GM19463 (cell line): Measurements from ENCODE around the gene MAP3K3.

ENCODE experiments used
- ATAC-seq: cut with Tn5 transposase; IDR thresholded peaks from one replicate; pipeline ENCODE4 v1.9.1; 2021; ENCODE audit warnings: mild to moderate bottlenecking, moderate library complexity; ENCODE audit not compliant: unreplicated experiment

Gene MAP3K3

DNA sequence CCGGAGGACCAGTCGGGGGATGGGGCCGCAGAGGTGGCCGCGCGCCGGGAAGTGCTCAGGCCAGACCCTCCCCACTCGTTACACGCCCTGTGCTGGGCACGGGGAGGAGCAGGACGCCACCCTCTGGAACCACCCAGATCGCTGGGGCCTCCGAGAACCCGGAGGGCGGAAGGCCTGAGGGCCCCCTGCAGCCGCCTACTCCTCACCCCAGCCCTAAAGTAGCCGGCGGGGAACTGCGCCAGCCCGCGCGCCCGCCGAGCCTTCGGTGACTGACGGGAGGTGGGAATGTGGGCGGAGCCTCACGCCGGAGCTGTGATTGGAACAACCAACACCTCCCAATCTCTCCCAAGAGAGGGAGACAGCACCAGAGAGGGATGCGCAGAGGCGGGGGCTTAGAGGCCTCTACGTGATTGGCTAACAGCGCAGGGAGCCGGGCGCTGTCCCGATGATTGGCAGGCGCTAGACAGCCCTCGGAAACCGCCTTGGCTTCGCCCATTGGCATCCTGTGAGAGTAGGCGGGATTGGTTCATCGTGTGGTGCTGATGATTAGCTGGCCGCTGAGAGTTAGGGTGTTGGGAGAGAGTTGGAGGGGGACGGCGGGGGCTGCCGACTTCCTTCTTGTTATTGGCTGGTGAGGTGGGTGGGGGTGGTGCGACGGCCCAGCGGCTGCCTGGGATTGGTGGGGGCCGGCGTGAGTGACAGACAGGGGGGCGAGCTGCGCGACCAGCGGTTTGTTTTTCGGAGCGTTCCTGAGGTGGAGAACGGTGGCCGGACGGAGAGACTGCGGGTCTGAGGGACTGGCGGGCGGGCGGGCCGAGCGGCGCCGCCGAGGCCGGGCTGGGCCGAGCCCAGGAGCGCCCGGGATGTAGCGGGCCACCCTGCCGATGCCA lies at the start of gene MAP3K3:
TSS of gene MAP3K3 (plus strand) at position 734 of the 890 bp plus-strand sequence. CDS start 343 bp downstream, outside the sequence.
- ATAC-seq: peak; percentile 85

DNA sequence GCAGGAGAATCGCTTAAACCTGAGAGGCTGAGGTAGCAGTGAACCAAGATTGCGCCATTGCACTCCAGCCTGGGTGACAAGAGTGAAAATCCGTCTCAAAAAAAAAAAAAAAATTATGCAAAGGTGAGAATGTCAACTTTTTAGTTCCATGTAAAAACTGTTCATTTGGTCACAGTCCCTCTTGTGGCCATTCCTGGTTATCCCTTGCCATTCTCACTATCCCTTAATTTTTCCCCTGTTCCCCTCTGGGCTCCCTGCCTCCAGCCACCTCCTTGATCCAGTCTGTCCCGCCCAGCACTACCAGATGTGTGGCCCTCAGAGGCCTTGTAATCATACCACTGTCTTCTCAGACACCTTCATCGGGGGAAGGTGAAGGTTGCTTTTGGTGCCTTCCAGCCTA lies 48.6 kb upstream of the MAP3K3 start:
- no peak for ATAC-seq

DNA sequence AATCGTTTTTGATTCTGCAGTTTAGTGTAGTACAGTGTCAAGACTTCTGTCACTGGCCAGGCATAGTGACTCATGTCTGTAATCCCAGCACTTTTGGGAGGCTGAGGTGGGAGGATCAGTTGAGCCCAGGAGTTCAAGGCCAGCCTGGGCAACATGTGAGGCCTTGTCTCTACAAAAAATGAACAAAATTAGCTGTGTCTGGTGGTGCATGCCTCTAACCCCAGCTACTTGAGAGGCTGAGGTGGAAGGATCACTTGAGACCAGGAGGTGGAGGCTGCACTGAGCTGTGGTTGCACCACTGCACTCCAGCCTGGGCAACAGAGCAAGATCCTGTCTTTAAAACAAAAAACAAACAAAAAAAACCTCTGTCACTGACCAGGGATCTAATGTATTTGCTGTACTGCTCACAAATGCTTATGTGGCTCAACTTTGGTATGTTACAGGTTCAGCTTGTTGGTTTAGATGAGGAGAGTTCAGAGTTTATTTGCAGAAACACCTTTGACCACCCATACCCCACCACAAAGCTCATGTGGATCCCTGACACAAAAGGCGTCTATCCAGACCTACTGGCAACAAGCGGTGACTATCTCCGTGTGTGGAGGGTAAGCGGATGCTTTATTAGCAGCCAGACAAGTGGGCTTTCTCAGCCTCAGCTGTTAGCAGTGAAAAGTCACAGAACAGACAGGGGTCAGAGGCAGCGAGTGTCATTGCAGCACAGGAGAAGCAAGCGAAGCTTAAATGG lies 44.0 kb upstream of the MAP3K3 start:
- ATAC-seq: no peak

DNA sequence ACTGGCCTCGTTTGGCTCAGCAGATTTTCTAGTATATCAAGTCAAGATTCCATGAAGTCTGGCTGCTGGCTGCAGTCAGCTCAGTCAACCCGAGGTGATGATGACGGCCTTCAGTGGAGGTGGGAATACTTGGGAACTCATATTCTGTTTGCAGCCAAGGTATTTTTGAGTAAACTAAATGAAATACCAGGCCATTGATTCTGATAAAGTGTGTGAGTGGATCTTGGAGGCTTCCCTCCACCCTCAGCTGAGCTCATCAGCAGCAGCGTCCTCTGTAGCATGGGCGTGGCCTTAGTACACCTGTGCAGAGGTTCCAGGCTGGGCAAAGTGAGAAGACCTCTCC lies 43.5 kb upstream of the MAP3K3 start:
- no peak for ATAC-seq

DNA sequence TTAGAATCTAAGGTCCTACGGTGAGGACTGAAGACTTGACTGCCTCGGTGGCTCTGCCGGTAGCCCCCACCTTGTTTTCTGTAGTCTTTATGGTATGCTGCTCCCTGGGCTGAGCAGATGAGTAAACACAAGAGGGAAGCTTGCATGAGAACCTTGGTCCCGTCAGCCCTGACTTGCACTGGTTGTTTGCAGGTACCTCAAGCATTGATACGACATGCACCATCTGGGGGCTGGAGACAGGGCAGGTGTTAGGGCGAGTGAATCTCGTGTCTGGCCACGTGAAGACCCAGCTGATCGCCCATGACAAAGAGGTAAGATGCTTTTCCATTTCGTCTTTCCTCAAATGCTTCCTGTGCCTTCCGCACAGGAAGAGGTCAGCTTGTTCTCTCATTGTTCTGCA lies 42.6 kb upstream of the MAP3K3 start:
- ATAC-seq: no peak

DNA sequence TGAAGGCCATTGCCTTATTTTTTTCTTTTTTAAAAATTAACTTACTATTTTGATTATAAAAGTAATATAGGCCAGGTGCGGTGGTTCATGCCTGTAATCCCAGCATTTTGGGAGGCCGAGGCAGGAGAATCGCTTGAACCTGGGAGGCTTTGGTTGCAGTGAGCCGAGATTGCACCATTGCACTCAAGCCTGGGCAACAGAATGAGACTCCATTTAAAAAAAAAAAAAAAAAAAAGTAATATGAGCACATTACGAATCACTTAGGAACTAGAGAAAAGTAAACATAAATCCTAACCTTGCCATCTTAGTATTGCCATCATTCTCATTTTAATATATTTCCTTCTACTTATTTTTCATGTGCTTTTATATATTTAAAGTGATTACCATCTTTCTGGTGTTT lies 34.4 kb upstream of the MAP3K3 start:
- ATAC-seq: no peak

DNA sequence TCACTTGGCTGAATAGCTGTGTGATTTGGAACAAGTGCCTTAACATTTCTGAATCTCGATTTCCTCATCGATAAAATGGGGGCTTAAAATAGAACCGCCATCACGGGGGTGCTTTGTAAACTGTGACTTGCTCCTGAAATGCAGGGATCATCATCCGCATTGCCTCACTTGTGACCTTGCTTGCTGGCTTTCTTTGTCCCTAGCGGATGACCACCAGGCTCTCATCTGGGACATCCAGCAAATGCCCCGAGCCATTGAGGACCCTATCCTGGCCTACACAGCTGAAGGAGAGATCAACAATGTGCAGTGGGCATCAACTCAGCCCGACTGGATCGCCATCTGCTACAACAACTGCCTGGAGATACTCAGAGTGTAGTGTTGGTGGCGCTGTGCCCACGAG lies 33.4 kb upstream of the MAP3K3 start:
- ATAC-seq: no peak

DNA sequence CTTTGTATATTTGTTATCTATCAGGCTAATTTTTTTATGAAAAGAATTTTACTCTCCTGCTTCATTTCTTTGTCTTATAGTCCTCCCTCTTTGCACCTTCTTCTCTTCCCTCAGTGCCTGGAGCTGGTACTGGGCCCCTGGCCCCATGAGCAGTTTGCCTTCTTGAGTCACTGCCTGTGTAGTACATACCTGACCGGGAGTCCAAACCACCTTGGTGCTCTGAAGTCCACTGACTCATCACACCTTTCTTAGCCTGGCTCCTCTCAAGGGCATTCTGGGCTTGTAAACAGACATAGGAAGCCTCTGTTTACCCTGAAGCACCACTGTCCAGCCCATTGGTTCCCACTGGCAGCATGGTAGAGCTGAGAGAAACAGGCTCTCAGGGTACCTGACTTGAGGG lies 32.6 kb upstream of the MAP3K3 start:
- ATAC-seq: no peak

DNA sequence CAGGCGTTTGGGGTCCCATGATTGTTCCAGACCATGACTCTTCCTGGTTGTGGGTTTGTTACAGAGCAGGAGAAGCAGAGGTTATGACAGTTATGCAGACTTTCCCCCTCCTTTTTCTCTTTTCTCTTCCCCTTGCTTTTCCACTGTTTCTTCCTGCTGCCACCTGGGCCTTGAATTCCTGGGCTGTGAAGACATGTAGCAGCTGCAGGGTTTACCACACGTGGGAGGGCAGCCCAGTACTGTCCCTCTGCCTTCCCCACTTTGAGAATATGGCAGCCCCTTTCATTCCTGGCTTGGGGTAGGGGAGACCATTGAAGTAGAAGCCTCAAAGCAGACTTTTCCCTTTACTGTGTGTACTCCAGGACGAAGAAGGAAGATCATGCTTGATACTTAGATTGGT lies 29.4 kb upstream of the MAP3K3 start:
- no peak for ATAC-seq

DNA sequence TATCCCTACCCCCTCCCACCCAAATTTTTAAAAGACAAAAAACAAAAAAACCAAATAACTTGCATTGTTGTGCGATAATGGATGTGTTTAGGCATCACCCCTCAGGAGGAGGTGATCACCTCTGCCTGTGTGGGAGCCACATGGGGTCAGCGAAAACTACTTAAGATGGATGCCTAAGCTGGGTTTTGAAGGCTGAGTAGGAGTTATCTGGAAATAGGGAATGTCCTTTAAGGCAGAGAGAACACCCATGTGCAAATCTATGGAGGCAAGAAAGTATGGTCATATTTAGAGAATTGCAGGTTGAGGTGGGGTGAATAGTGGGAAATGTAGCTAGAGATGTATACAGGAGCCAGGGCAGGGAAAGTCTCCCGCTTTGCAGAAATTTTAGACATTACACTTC lies 27.1 kb upstream of the MAP3K3 start:
- no peak for ATAC-seq

DNA sequence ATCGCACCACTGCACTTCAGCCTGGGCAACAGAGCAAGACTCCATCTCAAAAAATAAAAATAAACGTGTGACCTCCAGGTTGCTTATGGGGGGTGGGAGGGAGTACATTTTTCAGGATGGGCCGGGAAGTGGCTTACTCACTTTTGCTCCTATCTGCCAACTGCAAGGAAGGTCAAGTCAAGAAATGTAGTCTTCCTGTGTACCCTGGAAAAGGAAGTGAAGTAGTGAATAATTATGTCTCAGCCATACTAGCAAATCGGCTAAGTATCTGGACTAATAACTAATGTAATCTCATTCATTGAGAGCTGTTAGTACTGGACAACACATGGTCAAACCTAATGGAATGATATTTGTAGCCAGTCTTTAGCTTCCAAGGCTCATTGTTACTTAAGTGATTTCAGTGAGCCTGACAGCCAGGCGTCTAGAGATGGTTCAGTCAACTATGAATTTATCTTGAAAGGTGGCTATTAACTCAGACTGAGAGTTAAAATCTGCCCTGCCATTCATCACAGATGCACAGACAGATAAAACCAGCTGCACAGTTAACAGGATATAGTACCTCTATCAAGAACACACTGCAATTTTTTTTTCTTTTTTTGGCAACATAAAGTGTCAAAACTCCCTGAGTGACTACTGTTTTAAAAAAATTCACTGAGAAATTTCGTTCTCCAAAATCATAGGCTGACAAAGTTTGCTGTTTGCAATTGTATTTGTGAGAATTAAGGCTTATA lies 25.2 kb upstream of the MAP3K3 start:
- ATAC-seq: no peak

DNA sequence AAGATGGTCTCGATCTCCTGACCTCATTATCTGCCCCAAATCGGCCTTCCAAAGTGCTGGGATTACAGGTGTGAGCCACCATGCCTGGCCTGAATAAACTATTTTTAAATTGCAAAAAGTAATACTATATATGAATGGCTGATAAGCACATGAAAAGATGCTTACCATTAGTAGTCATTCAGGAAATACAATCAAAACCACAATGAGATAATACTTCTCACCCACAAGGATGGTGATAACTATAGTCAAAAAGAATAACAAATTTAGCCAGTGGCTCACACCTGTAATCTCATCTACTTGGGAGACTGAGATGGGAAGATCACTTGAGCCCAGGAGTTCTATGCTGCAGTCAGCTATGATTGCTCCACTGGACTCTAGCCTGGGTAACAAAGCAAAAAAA lies 23.9 kb upstream of the MAP3K3 start:
- no peak for ATAC-seq

DNA sequence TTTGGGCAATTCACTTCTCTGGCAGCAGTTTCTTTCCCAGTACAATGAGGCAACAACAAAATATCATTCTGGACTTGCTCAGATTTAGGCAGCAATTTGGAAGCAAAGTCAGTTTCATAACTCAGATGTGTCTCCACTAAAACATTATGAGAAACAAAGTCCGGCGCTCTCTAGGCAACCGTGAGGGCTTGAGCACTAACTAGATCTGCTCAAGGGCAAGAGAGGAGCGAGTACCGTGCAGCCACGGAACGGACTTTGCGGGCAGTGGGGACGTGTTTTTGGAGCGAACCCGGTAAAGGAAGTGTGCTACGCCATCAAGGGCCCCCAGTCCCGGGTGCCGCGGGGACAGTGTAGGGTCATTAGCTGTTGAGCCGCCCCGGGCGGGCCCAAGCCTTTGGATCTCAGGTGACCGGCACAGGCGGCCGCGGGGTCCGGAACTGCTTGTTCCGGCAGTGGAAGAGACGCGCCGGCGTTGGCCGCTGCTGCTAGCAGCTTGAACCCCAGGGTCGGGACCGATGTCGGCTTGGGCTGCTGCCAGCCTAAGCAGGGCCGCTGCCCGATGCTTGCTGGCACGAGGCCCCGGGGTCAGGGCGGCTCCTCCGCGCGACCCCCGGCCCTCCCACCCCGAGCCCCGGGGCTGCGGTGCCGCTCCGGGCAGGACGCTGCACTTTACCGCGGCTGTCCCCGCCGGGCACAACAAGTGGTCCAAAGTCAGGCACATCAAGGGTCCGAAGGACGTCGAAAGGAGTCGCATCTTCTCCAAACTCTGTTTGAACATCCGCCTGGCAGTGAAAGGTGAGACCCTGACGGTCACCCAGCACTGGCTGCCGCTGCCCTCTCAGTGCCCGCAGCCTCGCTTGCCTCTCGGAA lies 21.4 kb upstream of the MAP3K3 start, which contains the start of gene TACO1:
TSS of gene TACO1 (plus strand) at position 327 of the 870 bp plus-strand sequence. CDS start at position 516, 189 bp downstream.
- ATAC-seq: peak; percentile 91

DNA sequence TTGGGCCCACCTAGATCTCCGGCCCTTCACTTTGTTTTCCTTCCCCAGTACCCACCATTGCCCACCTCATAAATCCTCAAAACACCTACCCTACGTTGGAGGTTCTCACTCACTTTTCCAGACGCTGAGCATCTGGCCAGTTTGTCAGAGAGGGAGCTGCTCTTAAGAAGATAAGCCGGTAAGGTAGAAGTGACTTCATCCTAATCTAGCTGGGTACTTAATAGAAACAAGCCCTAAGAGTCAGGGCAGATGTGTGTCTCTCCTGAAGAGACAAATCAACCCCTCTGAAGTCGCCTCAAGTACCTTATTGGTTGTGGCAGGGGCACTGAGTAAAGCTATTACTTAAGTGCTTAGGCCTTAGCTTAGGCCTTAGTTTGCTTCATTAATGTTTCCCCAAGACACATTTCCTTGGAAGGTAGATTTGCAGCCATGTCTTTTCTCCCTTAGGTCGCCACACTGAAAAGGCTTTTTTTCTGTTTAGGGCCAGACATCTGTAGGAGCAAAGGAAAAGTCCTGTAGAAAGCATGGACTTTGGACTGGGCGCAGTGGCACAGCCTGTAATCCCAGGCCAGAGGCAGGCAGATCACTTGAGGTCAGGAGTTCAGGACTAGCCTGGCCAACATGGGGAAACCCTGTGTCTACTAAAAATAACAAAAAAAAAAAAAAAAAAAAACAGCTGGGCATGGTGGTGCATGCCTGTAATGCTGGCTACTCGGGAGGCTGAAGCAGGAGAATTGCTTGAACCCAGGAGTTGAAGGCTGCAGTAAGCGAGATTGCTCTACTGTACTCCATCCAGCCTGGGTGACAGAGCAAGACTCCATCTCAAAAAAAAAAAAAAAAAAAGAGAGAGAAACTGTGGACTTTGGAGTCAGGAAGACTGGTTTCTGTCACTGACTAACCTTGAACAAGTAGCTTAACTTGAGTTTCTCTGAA lies 20.5 kb upstream of the MAP3K3 start:
- ATAC-seq: no peak

DNA sequence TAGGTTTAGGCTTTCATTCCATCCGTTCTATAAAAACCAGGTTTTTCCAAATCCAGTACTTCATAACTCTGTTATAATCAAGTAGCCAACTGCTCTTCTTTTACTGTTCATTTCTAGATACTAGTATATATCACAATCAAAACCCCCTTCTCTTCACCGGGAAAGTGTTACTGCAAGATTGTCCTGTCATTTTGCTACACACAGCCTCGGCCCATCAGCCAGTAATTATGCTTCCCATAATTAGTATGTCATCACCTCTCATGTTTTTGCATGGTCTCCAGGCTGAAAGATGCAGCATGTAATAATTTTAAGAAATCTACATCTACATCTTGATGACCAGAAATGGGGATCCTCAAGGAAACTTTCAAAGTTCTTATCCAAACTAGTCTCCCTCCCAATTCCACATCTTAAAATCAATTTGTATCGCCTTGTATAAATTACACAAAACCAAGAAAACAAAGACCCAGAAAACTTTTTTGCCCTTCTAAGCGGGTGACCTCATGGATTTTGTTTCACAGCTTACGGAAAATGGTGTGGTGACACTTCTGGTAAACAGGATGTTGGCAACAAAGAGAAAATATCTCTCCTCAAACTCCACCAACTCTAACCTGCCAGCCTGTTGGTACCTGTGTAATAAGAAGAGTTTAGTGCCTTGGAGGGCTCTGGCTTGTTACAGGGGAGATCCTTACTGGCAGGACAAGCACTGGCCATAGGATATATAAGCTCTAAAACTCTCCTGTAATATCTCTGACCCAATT lies 12.2 kb upstream of the MAP3K3 start:
- no peak for ATAC-seq

DNA sequence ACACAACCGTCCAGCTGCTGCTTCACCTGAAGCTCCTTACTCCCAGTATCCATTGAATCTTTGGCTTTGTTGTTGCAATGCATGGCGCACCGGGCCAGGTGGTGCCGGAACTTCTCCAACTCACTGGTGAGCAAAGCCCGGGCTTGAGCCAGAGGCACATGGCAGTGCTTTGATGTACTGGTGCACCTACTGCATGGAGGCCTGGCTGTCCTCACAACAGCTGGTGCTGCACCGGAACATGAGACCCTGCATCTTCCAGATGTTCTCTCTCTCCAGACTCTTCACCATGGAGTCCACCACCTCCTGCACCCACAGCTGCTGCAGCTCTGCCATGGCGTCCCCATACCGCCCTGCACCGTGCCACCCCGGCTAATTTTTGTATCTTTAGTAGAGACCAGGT lies 11.4 kb upstream of the MAP3K3 start:
- ATAC-seq: no peak

DNA sequence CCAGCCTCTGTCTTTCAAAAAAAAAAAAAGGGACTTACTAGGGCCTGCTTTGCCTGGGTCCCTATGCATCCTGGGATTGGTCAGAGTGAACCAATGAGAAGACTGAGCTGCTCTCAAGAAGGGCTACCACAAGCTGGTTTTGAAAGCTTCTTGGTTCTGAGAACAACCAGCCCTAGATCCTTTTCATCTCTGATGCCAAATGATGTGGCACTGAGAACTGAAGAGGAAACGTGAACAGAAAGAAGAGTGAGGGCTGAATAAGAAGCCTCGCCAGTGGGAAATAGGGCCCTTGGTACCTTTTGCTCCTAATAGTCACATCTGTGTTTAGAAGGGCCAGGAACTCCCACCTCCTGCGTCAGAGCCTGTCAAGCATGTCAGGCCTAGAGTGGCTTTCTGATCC lies 10.9 kb upstream of the MAP3K3 start:
- no peak for ATAC-seq

DNA sequence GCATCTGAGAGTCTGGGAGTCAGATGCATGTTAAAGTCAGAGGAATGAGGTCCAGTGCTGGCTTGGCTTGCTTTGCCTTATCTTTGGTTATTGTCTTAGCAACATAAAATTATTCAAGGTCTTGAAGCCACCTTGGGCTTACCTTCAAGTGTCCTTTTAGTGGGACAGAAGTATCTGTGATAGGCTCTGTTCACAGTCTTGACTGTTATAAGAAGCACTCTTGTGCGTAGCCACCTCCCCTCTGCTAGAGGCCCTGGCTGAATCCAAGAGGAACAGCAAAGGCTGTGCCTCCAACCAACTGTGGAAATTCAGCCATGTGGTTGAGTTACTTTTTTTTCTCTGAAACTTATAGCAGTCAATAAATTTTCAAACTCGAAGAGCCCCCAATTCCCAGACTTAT lies 8.6 kb upstream of the MAP3K3 start:
- no peak for ATAC-seq

DNA sequence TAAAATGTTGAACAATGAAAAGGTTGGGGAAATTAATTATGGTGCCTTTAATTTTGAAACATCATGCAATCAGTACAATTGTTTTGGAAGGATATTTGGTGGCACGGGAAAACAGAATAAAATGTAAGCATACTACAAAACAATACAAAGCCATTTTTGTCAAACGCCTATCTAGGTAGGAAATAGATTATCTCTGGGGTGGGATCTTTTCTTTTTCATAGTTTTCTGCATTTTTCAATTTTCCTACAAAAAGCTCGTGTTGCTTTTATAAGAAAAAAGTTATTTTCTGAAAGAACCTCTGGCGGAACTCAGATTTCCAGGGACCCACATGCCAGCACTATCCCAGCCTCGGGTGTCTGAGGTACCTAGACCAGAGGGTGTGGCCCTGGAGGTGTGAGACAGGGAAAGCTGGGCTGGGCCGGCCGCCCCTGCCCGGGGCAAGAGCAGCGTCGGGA lies 961 bp upstream of the MAP3K3 start:
- ATAC-seq: no peak
